Measurements from ENCODE around the gene ARFGAP3.
A peak's percentile ranks its signal among the peaks of the same experiment; 100 is the strongest.

ARFGAP3 gene, protein sequence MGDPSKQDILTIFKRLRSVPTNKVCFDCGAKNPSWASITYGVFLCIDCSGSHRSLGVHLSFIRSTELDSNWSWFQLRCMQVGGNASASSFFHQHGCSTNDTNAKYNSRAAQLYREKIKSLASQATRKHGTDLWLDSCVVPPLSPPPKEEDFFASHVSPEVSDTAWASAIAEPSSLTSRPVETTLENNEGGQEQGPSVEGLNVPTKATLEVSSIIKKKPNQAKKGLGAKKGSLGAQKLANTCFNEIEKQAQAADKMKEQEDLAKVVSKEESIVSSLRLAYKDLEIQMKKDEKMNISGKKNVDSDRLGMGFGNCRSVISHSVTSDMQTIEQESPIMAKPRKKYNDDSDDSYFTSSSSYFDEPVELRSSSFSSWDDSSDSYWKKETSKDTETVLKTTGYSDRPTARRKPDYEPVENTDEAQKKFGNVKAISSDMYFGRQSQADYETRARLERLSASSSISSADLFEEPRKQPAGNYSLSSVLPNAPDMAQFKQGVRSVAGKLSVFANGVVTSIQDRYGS

DNA sequence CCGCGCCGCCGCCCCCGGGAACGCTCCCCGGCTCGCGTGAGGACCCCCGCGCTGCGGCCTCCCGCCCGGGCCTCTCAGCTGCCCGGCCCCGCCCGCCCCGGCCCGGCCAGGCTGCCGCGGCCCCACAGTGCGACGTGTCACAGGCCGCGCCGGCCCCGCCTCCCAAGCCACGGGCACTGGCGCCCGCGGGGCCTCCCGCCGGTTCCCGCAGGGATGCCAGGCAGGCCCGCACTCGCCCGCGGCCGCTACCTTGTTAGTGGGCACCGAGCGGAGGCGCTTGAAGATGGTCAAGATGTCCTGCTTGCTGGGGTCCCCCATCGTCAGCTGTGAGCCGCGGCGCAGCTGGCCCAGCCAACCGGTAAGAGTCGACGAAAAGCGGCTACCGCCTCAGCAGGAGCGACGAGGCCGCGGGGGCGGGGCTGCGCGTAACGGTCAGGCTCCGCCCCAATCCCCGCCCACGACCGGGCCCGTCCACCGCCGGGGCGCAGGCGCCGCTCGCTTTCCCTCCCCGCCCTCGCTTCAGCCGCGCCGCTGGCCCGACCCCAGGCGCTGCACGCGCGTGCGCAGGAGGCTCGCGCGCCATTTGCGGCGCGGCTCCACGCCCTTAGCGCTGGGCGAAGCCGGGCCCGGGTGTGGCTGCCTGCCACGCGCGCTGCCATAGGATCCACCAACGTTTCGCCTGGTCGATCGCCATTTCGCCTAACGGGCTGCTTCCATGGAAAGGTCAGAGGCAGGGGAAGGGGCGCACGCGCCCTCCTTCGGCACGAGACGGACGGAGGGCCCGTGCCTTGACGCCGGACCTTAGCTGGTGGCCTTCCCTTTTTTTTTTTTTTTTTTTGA, at the start of gene ARFGAP3:
Gene ARFGAP3, minus strand, starts transcription at position 409 of the 840 bp plus-strand sequence. Its CDS starts 91 bp downstream, at position 318.
- peak; percentile 93 to 96 for DNase-seq (ENCODE audit: low spot score in 2 of 2)
- H3K27me3 Mint-ChIP-seq: no peaks in the 10 kb centered on the region
- peak; percentile 86 for ATAC-seq (replicated peaks; ENCODE audit: extremely low read depth, poor library complexity, severe bottlenecking)
- peaks cover 14% of the 10 kb centered on the region for H3K36me3 Mint-ChIP-seq (ENCODE audit: insufficient read depth)
- H3K4me1 Mint-ChIP-seq: peaks cover 7% of the 10 kb centered on the region
- H3K9me3 Mint-ChIP-seq: no peaks in the 10 kb centered on the region
- peak within 1 kb of the TSS; percentile 83 for H3K27ac Mint-ChIP-seq (ENCODE audit: low read depth)
- peak within 1 kb of the TSS; percentile 85 for H3K4me3 Mint-ChIP-seq

DNA sequence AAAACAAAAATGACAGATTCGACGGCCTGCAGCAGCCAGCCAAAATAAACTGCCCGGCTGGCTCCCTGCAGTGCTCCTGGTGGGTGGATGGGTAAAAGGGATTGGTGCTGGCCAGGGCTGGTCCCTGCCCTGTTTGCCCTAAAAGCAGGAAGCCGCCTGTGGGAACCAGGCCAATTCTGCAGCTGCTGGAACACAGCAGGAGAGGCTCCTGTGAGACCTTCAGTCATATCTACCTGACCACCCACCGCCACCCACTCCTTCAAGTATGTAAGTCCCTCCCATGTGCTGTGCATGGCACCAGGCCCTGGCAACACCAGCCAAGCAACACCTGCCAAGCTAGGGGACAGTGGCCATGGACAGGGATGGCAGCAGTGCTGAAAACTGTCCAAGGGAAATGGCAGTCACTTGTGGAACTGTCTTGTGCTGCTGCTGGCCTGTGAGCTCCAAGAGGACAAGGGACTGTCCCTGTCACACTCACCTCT, 48.7 kb upstream of the ARFGAP3 start:
- Mint-ChIP-seq H3K4me1 (no peaks in the 10 kb centered on the region), H3K4me3 (no peak overlapping the region), H3K27me3 (no peaks in the 10 kb centered on the region), H3K36me3 (ENCODE audit: insufficient read depth) (peaks cover 8% of the 10 kb centered on the region), H3K27ac (ENCODE audit: low read depth) (no peak overlapping the region), H3K9me3 (no peaks in the 10 kb centered on the region)
- no peak for ATAC-seq (replicated peaks; ENCODE audit: extremely low read depth, poor library complexity, severe bottlenecking)
- DNase-seq (ENCODE audit: low spot score in 2 of 2): no peak

DNA sequence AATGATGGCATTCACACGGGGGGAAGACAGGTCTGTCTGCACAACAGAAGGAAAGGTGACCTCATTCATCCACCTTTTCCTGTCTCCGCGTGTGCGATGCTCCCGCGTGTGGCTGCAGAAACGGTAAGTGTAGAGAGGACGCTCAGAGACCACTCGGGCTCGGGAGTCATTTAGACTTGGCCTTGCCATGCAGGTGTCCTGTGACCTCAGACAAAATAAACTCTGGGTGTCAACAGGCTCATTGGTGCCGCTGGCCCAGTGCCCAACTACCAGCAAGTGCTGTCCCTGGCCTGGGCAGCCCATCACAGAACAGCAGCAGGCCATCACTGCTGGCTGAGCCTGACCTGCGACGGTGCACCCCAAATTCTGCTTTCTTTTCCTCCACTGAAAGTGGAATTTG, 48.1 kb upstream of the ARFGAP3 start:
- H3K36me3 Mint-ChIP-seq (ENCODE audit: insufficient read depth): peaks cover 8% of the 10 kb centered on the region
- H3K27me3 Mint-ChIP-seq: no peaks in the 10 kb centered on the region
- no peak for ATAC-seq (replicated peaks; ENCODE audit: extremely low read depth, poor library complexity, severe bottlenecking)
- H3K9me3 Mint-ChIP-seq: no peaks in the 10 kb centered on the region
- H3K4me1 Mint-ChIP-seq: no peaks in the 10 kb centered on the region
- no peak overlapping the region for H3K4me3 Mint-ChIP-seq
- DNase-seq (ENCODE audit: low spot score in 2 of 2): no peak
- H3K27ac Mint-ChIP-seq (ENCODE audit: low read depth): no peak overlapping the region

DNA sequence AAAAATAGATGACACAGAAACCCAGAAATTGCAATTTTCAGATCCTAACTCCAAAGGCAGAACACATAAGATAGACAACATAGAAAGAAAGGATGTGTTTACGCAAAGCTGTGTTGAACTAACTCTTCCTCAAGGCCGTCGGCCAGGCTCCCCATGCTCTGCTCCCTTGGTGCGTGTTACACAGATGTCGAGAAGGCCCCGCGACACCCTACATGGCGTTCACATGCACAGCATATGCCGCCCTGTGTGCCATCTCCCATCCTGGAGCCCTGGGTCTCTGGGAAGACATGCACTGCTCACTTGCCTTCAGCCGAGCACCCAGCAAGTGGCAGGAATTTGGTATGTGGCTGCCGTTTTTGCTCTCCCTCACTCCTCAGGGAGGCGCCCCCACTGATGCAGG, 47.0 kb upstream of the ARFGAP3 start:
- H3K4me3 Mint-ChIP-seq: no peak overlapping the region
- no peak overlapping the region for H3K27ac Mint-ChIP-seq (ENCODE audit: low read depth)
- H3K27me3 Mint-ChIP-seq: no peaks in the 10 kb centered on the region
- no peak for DNase-seq (ENCODE audit: low spot score in 2 of 2)
- peaks cover 5% of the 10 kb centered on the region for H3K36me3 Mint-ChIP-seq (ENCODE audit: insufficient read depth)
- H3K4me1 Mint-ChIP-seq: no peaks in the 10 kb centered on the region
- H3K9me3 Mint-ChIP-seq: no peaks in the 10 kb centered on the region
- ATAC-seq (replicated peaks; ENCODE audit: extremely low read depth, poor library complexity, severe bottlenecking): no peak

DNA sequence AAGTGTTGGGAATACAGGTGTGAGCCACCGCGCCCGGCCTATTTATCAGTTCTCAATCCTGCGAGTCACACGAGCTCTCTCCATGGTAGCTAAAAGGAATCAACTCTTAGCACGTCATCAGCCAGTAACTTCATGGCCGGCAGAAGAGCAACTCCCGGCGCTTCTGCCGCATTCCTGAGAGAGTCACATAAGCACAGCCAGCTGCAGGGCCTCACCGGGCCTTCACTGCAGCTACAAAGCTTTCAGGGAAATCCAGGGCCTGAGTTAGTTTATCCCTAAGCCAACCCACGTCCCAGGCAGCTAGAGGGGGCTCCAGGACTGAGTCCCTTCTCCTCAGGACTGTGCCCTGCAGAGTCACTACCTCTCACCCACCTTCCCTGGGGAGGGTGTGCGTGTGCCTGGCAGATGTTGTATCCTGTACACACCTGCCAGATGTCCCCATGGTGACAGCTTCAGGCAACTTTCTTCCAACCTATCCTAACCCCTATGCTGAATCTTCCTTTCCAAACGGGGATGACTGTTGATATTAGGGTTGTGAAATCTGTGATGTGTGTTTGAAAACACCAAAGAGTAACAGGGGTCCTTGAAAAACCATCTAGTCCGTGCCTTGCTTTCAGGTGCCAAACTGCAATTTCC, 45.9 kb upstream of the ARFGAP3 start:
- Mint-ChIP-seq H3K27me3 (no peaks in the 10 kb centered on the region), H3K4me1 (no peaks in the 10 kb centered on the region), H3K36me3 (ENCODE audit: insufficient read depth) (peaks cover 5% of the 10 kb centered on the region), H3K4me3 (no peak overlapping the region), H3K27ac (ENCODE audit: low read depth) (no peak overlapping the region), H3K9me3 (no peaks in the 10 kb centered on the region)
- ATAC-seq (replicated peaks; ENCODE audit: extremely low read depth, poor library complexity, severe bottlenecking) (no peak), DNase-seq (ENCODE audit: low spot score in 2 of 2) (no peak)

DNA sequence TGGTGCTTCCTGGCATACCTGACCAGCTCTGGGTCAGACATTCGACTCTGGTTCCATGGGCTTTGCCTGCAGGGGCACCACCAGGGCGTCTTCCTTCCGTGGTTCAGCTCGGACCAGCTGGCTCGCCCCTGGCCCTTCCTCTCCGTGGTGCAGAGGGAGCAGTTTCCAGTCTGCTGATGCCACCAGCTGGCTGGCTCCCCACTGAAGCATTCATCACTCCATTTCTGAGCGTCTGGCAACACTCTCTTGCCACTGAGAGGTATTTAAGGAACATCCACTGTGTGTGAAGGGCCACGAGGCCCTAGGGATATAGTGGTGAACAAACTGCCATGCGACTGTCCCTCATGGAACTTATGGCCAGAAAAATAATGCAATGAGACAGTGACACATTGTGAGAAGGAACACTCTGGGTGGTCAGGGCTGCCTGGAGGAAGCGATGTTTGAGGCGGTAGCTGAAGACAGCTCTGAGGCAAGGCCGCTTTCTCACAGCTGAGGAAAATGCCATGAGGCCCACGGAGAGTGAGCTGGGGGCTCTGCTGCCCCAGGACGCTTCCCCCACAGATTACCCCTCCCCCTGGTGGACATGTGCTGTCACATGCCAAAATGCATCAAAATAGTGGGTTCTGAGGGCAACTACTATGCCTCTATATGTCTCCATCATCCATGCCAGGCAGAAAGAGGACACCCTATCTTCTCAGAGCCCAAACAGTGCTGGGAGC, 44.9 kb upstream of the ARFGAP3 start:
- no peak overlapping the region for H3K4me3 Mint-ChIP-seq
- H3K27me3 Mint-ChIP-seq: no peaks in the 10 kb centered on the region
- H3K4me1 Mint-ChIP-seq: peaks cover 9% of the 10 kb centered on the region
- H3K27ac Mint-ChIP-seq (ENCODE audit: low read depth): no peak overlapping the region
- ATAC-seq (replicated peaks; ENCODE audit: extremely low read depth, poor library complexity, severe bottlenecking) (no peak), DNase-seq (ENCODE audit: low spot score in 2 of 2) (no peak)
- peaks cover 5% of the 10 kb centered on the region for H3K36me3 Mint-ChIP-seq (ENCODE audit: insufficient read depth)
- no peaks in the 10 kb centered on the region for H3K9me3 Mint-ChIP-seq

DNA sequence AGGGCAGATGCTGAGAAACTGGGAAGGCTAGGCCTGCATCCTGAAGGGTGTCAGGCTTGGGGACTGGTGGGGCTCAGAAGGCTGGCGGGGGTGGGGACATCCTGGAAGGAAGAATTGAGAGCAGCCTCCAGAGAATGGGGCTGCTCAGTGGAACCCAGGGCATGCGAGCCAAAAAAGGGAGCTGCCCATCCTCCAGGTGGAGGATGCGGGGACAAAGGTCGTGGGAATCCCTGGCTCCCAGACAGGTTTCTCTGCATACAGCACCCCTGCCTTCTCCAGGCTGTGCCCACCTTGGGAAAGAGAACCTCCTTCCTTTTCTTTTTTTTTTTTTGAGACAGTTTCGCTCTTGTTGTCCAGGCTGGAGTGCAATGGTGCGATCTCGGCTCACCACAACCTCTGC, 40.9 kb upstream of the ARFGAP3 start:
- H3K9me3 Mint-ChIP-seq: no peaks in the 10 kb centered on the region
- no peak overlapping the region for H3K4me3 Mint-ChIP-seq
- peak overlapping the region; percentile 4 for H3K27ac Mint-ChIP-seq (ENCODE audit: low read depth)
- ATAC-seq (replicated peaks; ENCODE audit: extremely low read depth, poor library complexity, severe bottlenecking): no peak
- H3K4me1 Mint-ChIP-seq: peaks cover 42% of the 10 kb centered on the region
- H3K36me3 Mint-ChIP-seq (ENCODE audit: insufficient read depth): peaks cover 2% of the 10 kb centered on the region
- DNase-seq (ENCODE audit: low spot score in 2 of 2): no peak
- no peaks in the 10 kb centered on the region for H3K27me3 Mint-ChIP-seq

DNA sequence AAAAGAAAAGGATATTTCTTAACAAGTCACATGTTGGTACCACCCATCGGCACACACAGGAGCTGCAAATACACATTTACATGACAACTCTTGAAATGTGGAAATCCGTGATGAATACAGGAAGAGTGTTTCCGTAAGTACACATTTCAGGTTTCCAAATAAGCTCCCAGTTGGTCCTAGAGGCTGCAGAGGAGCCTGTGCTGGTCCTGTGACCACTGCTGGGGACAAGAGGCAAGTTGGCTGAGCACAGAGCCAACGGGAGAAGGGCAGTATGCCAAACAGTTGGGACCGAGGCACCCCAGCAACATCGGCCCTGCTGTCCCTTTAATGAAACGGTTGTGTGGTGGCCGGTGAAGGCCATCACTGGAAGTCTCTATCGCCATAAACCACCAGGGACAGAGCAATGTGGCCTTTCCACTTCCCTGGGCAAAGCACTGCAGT, 38.5 kb upstream of the ARFGAP3 start:
- DNase-seq (ENCODE audit: low spot score in 2 of 2): no peak
- no peaks in the 10 kb centered on the region for H3K27me3 Mint-ChIP-seq
- H3K36me3 Mint-ChIP-seq (ENCODE audit: insufficient read depth): peaks cover 3% of the 10 kb centered on the region
- peak overlapping the region; percentile 91 for H3K27ac Mint-ChIP-seq (ENCODE audit: low read depth)
- peaks cover 47% of the 10 kb centered on the region for H3K4me1 Mint-ChIP-seq
- H3K4me3 Mint-ChIP-seq: peak overlapping the region; percentile 74
- ATAC-seq (replicated peaks; ENCODE audit: extremely low read depth, poor library complexity, severe bottlenecking): no peak
- H3K9me3 Mint-ChIP-seq: no peaks in the 10 kb centered on the region

DNA sequence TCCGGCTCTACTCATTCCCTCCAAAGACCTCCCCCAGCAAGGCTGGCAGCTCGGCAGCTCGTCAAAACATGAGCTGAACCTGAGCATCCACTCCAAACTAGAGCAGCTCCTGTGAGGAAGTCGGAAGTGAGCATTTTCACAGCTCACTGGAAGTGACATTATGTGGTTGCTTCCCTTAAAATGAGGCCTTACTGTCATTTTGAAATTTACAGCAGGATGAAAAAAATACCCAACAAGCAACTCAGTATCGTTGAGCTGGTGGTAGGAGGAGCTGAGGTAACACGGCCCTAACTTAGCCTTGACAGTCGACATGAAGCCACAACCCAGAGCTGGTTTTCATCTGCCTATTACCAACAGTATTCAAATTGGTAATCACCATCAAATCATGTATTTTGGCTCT, 38.0 kb upstream of the ARFGAP3 start:
- peaks cover 3% of the 10 kb centered on the region for H3K36me3 Mint-ChIP-seq (ENCODE audit: insufficient read depth)
- peak overlapping the region; percentile 91 for H3K27ac Mint-ChIP-seq (ENCODE audit: low read depth)
- H3K4me1 Mint-ChIP-seq: peaks cover 47% of the 10 kb centered on the region
- ATAC-seq (replicated peaks; ENCODE audit: extremely low read depth, poor library complexity, severe bottlenecking) (peak; percentile 88), DNase-seq (ENCODE audit: low spot score in 2 of 2) (peak in 1 of 2 donors; percentile 32)
- no peaks in the 10 kb centered on the region for H3K9me3 Mint-ChIP-seq
- H3K27me3 Mint-ChIP-seq: no peaks in the 10 kb centered on the region
- H3K4me3 Mint-ChIP-seq: peak overlapping the region; percentile 74

DNA sequence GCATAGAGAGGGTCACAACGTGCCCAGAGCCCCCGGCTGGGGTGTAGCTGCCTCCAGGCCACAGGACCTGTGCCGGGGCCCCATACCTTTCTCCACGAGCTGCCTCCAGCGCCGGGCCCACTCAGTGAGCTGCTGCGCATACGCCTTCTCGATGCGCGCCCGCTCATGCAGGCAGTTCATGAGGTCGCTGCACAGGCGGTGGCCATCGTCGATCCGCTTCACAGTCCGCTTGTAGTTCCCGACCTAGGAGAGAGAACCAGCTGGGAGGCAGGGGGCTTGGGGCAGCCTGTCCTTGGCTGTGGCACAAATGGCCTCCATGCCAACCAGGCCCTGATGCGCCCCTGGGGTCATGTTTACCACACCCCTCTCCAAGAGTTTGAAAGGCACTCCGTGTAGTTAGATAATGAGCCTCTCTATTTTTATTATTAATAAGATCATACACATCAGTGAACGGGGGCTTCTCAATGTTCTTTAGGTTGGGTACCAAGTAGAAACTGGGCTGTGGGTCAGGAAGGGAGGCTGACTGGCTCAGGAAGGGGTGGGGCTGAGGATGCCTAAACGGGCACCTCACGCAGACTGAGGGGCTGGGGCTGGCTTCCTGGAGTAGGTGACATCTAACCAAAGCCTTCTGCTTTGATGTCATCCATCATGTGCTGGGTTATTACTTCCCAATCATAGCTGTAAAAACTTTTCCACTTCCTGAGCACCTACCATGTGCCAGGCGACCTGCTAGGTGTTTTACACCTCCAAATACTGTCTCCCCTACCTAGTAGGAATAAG, 36.5 kb upstream of the ARFGAP3 start:
- Mint-ChIP-seq H3K27me3 (no peaks in the 10 kb centered on the region), H3K9me3 (no peaks in the 10 kb centered on the region), H3K4me1 (peaks cover 59% of the 10 kb centered on the region), H3K36me3 (ENCODE audit: insufficient read depth) (peaks cover 5% of the 10 kb centered on the region), H3K27ac (ENCODE audit: low read depth) (no peak overlapping the region), H3K4me3 (no peak overlapping the region)
- DNase-seq (ENCODE audit: low spot score in 2 of 2) (peak in 1 of 2 donors; percentile 13), ATAC-seq (replicated peaks; ENCODE audit: extremely low read depth, poor library complexity, severe bottlenecking) (peak; percentile 42)

DNA sequence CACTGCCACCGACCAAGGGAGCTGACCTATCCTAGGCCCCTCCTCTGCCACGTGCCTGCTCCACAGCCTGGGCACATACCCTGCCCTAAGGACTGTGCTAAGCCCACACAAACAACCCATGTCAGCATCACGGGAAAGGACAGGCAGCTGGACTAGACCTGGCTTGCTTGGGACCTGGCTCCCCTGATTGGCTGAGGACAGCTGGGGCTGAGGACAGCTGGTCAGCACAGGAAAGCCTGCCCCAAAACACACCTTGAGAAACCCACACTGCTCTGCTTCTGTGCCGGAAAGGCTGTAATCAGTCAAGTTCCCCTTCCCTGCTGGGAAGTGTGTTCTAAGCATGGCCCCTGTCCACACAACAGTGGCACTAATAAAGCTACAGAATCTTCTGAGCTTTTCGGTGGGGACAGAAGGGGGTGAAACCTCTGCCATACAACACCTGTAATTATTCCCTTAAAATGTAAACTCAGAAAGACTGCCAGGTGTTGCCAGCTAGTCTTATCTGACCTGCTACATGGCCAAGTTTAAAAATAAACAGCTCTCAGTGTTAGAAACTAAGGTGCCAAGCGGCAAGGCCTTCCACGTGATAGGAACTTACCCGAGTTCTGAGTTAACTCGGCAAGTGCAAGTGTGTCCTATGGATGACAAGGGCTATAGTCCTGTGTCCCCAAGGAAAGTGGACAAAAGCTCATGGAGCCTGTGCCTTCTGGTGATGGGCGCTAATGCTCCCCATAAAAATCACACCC, 35.7 kb upstream of the ARFGAP3 start:
- no peaks in the 10 kb centered on the region for H3K27me3 Mint-ChIP-seq
- H3K36me3 Mint-ChIP-seq (ENCODE audit: insufficient read depth): peaks cover 5% of the 10 kb centered on the region
- H3K9me3 Mint-ChIP-seq: no peaks in the 10 kb centered on the region
- DNase-seq (ENCODE audit: low spot score in 2 of 2): no peak
- H3K4me1 Mint-ChIP-seq: peaks cover 64% of the 10 kb centered on the region
- H3K4me3 Mint-ChIP-seq: no peak overlapping the region
- ATAC-seq (replicated peaks; ENCODE audit: extremely low read depth, poor library complexity, severe bottlenecking): no peak
- H3K27ac Mint-ChIP-seq (ENCODE audit: low read depth): no peak overlapping the region
